ENCODE data around the gene TIMM13.

Gene TIMM13

DNA sequence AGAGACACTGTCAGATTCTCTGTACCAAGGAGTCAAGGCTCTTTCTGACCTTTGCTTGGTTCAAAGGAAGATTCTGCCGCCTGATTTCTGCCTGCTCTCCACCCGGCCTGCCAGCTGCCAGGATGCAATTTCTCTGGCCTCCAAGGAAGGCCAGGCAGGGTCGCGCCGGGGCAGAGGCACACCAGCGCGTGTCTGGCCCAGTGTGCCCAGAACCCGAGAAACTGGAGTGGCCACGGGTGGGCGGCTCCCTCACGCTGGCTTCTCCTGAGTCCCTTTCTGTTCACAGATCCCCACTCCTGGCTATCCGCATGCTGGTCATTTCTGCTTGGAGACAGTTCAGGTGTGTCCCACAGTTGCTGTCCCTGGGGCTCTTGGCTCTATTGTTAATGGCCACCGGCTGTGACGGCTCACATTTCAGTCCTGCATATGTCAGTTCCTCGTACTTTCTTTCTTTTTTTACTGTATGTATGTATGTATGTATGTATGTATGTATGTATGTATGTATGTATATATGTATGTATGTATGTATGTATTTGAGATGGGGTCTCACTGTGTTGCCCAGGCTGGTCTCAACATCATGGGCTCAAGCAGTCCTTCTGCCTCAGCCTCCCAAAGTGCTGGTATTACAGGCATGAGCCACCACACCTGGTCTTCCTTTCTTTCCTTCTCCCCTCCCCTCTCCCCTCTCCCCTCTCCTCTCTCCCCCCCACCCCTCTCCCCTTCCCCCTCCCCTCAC lies 50.4 kb downstream of the TIMM13 start:
- no peak for DNase-seq
